ENCODE results near the gene ELOA. TPM values are rescaled to one million over a fixed set of nuclear protein-coding genes. Genes with fewer than 3 reads are reported as not detected.

ELOA gene
- total and polyA plus RNA-seq, 2 of the 13 experiments (the other 11 are each of a cell fraction or from before 2014, with no cell fraction given): 14.2 to 28.5 TPM

DNA sequence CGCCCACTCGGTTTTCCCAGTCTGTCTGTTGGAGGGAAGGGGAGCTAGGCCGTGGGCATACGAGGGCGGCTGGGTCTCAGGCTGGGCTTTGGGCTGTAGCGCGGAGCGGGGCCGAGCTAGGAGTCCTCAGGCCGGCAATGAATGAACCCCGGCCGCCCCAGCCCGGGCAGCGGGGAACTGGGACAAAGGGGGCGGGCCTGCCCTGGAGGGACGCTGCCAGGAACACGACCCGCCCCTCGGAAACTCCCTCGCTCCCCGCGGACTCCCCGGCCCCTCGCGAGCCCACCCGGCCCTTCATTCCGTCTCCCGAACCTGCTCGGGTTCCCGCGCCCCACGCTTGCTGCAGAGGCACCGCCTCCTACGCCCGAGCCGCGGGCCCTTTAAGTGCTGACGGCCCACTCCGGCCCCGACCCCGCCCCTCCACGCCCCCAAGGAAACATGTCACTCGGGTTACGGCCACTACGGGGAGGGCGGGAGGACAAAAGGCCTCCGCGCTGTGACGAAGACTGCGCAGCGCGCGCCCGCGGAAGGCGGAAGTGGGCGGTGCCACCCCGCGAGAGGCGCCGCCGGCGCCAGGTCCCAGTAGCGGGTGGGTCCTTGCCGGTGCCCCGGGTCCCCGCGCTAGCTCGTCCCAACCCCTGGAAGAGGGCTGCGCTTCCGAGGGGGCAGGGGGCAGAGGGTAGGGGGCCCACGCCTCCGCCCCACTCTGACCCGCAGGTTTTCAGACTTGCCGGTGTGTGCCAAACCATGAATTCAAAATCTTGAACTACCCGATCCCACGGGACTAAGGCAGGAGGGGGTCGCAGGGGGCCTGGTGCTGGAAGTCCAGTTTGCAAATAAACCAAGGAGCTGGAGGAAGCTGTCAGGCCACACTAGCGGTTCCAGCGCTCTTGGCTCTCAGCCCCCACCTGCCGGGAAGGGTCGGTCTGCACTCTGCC, 57.4 kb downstream of the ELOA start, which contains the start of gene GALE (continued):
- no peak for TF ChIP-seq IRX3 (CRISPR knock-in tag; IDR thresholded peaks at IDR 0.05; ENCODE audit: borderline replicate concordance, low read depth)
- no peak for TF ChIP-seq DNMT1 (CRISPR knock-in tag; IDR thresholded peaks at IDR 0.05)
- TF ChIP-seq, protein P1, sequence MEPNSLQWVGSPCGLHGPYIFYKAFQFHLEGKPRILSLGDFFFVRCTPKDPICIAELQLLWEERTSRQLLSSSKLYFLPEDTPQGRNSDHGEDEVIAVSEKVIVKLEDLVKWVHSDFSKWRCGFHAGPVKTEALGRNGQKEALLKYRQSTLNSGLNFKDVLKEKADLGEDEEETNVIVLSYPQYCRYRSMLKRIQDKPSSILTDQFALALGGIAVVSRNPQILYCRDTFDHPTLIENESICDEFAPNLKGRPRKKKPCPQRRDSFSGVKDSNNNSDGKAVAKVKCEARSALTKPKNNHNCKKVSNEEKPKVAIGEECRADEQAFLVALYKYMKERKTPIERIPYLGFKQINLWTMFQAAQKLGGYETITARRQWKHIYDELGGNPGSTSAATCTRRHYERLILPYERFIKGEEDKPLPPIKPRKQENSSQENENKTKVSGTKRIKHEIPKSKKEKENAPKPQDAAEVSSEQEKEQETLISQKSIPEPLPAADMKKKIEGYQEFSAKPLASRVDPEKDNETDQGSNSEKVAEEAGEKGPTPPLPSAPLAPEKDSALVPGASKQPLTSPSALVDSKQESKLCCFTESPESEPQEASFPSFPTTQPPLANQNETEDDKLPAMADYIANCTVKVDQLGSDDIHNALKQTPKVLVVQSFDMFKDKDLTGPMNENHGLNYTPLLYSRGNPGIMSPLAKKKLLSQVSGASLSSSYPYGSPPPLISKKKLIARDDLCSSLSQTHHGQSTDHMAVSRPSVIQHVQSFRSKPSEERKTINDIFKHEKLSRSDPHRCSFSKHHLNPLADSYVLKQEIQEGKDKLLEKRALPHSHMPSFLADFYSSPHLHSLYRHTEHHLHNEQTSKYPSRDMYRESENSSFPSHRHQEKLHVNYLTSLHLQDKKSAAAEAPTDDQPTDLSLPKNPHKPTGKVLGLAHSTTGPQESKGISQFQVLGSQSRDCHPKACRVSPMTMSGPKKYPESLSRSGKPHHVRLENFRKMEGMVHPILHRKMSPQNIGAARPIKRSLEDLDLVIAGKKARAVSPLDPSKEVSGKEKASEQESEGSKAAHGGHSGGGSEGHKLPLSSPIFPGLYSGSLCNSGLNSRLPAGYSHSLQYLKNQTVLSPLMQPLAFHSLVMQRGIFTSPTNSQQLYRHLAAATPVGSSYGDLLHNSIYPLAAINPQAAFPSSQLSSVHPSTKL (CRISPR knock-in tag; IDR thresholded peaks at IDR 0.05): peak; percentile 41
- TF ChIP-seq ZNF180 (CRISPR knock-in tag; IDR thresholded peaks at IDR 0.05; ENCODE audit: borderline replicate concordance, low read depth): no peak
- TF ChIP-seq, protein P2, sequence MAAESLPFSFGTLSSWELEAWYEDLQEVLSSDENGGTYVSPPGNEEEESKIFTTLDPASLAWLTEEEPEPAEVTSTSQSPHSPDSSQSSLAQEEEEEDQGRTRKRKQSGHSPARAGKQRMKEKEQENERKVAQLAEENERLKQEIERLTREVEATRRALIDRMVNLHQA (CRISPR knock-in tag; IDR thresholded peaks at IDR 0.05): no peak
- peak; percentile 84 for TF ChIP-seq FOXK1 (CRISPR knock-in tag; IDR thresholded peaks at IDR 0.05; ENCODE audit: borderline replicate concordance, low read depth)
- peak; percentile 91 for TF ChIP-seq RBFOX2 (IDR thresholded peaks at IDR 0.05; ENCODE audit: low read depth, low read length)
- peak; percentile 77; the same call in 1 of the 2 replicates for TF ChIP-seq ZNF607 (CRISPR knock-in tag; IDR thresholded peaks at IDR 0.05; ENCODE audit: borderline replicate concordance)
- TF ChIP-seq MAZ (IDR thresholded peaks at IDR 0.05; ENCODE audit: borderline replicate concordance, low read depth, low read length): peak; percentile 83; the same call in 1 of the 2 replicates
- TF ChIP-seq MAZ (CRISPR knock-in tag; IDR thresholded peaks at IDR 0.05; ENCODE audit: low read depth): peak; percentile 89
- TF ChIP-seq NR2C2 (CRISPR knock-in tag; IDR thresholded peaks at IDR 0.05; ENCODE audit: borderline replicate concordance): peak; percentile 89
- no peak for TF ChIP-seq BRCA1 (CRISPR knock-in tag; IDR thresholded peaks at IDR 0.05)
- TF ChIP-seq, protein P3, sequence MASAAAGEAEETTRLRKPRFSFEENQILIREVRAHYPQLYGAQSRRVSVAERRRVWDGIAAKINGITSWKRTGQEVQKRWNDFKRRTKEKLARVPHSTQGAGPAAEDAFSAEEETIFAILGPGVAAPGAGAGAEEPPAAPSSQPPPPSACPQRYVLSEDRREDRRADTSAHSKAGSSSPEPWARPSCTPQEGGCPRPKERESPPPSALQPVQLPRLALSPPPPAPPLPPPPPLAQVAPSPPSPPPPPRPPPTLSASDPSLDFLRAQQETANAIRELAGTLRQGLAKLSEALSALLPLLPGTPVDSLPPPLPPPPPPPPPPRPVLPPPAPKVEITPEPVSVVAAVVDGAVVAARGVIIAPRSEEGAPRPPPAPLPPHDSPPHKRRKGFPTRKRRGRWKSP (CRISPR knock-in tag; IDR thresholded peaks at IDR 0.05): peak; percentile 18; the same call in 1 of the 2 replicates
- TF ChIP-seq, protein P4, sequence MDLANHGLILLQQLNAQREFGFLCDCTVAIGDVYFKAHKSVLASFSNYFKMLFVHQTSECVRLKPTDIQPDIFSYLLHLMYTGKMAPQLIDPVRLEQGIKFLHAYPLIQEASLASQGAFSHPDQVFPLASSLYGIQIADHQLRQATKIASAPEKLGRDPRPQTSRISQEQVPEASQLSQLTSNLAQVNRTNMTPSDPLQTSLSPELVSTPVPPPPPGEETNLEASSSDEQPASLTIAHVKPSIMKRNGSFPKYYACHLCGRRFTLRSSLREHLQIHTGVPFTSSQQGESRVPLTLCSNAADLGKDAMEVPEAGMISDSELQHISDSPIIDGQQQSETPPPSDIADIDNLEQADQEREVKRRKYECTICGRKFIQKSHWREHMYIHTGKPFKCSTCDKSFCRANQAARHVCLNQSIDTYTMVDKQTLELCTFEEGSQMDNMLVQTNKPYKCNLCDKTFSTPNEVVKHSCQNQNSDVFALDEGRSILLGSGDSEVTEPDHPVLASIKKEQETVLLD (CRISPR knock-in tag; IDR thresholded peaks at IDR 0.05; ENCODE audit: low read depth): peak; percentile 66
- TF ChIP-seq, protein P5, sequence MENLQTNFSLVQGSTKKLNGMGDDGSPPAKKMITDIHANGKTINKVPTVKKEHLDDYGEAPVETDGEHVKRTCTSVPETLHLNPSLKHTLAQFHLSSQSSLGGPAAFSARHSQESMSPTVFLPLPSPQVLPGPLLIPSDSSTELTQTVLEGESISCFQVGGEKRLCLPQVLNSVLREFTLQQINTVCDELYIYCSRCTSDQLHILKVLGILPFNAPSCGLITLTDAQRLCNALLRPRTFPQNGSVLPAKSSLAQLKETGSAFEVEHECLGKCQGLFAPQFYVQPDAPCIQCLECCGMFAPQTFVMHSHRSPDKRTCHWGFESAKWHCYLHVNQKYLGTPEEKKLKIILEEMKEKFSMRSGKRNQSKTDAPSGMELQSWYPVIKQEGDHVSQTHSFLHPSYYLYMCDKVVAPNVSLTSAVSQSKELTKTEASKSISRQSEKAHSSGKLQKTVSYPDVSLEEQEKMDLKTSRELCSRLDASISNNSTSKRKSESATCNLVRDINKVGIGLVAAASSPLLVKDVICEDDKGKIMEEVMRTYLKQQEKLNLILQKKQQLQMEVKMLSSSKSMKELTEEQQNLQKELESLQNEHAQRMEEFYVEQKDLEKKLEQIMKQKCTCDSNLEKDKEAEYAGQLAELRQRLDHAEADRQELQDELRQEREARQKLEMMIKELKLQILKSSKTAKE (CRISPR knock-in tag; IDR thresholded peaks at IDR 0.05; ENCODE audit: borderline replicate concordance): no peak; the same call in 1 of the 2 replicates
